RKO (cell line): Measurements from ENCODE around the gene DNASE1.
"Not testable (repeated sequence)": the region's sequence is repeated elsewhere in the genome, so short reads cannot be mapped to it uniquely, and the experiment has no call there.

ENCODE experiments used
- DNase-seq: peaks from one replicate; pipeline ENCODE4 v3.0.0-alpha.2; 2016; ENCODE audit warnings: low spot score

The DNASE1 gene

DNA sequence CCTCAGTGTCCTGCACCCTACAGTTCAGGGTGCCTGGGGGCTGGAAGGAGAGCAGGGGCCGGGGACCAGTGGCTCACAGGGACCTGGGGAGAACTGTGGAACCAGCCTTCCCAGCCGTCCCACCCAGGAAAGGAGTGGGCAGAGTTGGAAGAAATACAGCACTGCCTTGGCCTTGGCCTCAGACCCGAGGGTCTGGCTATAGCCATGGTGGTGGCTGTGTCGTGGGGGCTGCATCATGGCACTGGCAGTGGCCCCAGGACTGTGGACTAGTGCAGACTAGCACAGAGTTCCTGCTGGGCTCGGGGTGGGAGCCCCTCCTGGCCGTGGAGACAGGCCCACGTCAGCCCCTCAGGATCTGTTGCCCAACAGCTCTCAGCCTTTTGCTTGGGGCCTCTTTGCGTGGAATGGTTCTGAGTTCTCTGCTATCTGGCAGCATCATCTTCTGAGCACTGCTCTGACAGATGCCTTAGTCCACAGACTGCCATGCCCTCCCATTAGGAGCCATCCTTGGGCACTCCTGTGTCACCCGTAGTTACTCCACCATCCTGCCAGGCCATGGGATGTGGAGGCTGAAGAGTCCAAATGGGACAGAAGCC, 12.6 kb upstream of the DNASE1 start:
- no peak for DNase-seq

DNA sequence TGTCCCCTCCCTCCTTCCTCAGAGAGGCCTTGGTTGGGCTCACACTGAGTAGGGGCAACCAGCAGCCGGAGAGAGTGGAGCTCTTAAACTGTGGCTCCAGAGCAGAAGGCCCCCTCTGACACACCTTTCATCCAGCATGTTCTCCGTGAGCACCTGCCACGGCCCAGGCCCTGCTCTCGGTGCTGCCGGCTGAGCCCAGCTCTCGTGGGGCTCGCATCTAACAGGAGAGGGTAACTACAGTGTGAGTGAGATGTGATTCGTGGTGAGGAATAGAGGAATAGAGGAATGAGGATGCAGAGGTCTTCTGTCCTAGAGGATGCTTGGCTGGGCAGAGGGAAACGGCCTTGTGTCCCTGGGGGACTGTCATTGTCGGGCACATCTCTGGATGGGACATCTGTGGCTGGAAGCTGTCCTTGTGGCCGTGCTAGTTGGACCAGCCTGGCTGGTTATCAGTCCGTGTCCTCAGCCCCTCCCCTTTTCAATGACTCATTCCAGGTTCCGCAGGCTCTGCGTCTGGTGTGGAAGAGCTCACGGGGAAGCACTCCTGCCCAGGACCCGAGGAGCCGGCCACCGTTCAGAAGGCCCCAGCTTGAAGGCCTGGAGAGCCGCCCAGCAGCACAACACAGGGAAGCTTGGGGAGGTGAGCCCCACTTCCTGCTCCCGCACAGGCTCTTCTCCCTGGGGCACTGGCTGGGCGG, 11.9 kb upstream of the DNASE1 start:
- no peak for DNase-seq

DNA sequence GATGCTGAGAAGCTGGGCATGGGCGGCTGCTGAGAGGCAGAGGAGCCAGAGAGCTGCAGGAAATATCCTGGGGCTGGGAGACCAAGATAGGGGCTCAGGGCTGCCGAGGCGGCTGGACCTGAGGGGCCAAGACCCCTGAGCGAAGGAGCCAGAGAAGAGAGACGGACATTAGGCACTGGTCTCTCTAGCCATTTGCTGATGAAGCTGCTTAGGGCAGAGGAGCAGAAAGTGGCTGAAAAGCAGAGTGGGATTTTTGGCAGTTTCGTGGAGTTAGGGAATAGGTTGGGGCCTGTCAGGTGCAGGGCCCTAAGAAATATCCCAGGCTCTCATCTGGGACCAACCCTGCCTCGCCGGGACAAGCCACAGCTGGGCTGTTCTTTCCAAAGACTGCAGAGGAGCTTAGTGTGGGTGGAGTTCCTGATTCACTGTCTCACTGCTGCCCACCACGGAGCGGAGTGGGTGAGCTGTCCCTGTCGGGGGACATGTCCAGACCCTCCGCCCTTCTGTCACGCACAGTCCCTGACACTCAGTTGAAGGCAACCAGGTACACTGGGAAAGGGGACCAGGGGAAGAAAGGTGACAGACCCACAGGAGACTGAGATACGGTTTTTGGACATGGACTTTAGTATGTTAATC, 11.3 kb upstream of the DNASE1 start:
- no peak for DNase-seq

DNA sequence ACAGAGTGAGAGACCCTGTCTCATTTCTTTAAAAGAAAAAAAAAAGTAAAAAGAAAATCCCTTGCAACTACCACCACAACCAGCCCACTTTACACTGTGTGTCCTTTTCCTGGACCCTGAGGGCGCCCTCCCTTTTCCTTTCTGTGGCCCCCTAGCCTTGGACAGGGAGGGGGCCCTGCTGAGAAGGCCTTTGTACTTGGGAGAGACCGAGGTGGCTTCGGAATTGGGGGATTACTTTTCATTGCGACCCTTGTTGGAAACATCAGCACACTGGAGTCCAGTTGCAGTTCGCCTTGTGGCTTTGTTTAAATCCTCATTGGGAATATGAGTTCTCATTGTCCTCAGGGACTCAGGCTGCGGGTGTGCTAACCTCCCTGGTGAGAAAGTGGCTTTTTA, 9.4 kb upstream of the DNASE1 start:
- no peak for DNase-seq

DNA sequence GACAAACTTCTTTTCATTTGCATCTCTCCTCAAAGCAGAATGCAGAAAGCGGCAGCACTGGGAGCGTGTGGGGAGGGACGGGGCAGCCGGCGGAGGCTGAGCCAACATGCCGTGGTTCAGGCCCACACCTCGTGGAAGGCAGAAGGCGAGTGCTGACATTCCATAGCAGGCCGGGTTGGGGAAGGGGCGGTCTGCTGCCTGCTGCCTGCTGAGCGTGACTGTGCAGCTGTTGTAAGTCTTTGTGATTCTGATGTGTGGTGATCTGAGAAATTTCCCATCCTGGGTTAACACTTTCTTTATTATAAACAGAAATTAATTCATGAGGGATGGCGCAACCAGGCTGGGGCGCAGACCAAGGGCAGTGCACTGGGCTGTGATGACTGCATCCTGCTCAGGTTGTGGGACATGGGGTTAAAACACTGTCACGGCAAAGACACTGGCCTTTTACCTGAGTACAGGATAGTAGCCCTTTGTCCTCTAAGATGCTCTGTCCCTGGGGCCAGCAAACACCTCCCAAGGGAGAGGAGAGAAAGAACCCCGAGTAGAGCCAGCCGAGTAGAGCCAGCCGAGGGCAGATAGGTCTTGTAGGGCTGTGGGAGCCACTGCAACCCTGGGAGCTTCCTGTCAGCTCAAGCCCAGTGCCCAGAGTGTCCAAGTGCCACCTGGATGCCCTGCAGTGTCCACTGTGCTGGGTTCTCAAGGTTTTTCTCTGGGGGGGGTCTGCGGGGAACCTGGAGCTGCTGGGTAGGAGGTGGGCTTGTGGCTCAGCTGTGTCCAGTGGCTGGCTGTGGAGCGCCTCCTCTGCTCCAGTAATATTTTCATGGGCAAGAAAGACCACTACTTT, 8.8 kb upstream of the DNASE1 start:
- DNase-seq, result no peak

DNA sequence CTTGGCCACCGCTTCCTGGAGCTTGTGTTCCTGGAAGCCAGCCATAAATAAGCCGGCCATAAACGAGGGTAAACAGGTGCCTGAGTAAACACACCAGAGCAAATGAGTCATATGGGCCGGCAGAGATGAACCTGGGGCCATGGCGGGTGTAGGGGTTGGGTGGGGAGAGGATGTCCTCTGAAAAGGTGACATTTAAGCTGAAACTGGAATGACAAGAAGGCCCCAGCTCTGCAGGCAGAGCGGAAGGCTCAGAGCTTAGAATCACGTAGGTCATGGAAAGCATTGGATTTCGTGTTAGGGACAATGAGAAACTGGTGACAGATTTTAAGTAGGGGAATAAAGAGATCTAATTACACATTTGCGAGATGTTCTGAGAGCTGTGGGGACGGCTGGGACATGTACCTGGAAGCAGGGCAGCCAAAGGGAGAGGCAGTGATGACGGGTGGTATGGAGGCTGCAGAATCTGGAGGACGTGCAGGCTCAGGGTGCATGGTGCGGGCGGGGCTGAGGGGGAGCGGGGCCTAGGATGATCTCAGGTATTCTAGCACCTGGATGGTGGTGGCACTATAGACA, 8.1 kb upstream of the DNASE1 start:
- no peak for DNase-seq

DNA sequence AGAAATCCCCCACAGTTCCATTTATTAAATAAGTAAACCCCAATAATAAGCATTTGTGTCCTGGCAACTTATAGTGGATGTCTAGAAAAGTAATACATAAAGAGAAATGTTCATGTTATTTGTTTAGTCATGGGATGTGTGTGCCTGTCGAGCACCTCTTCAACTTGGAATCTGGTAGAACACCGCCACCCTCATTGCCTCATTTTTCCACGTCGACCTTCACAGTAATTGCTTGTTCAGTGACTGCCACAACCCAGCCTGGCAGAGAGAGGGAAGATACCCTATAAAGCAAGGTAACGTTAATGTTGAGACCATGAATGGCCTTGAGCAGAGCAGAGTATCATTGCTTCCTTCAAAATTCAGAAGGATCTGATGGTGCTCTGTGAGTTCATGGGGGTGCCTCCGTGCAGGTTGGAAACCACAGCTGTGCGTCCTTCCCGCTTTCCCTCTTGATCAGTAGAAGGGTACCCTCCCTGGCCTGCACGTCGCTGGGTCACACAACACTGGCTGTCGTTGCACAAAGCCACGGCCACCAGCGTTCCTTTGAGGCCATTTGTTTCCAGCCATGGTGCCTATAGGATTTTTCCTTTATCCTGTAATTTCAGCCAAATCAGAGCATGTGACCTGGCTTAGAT, 3.7 kb upstream of the DNASE1 start:
- no peak for DNase-seq

DNA sequence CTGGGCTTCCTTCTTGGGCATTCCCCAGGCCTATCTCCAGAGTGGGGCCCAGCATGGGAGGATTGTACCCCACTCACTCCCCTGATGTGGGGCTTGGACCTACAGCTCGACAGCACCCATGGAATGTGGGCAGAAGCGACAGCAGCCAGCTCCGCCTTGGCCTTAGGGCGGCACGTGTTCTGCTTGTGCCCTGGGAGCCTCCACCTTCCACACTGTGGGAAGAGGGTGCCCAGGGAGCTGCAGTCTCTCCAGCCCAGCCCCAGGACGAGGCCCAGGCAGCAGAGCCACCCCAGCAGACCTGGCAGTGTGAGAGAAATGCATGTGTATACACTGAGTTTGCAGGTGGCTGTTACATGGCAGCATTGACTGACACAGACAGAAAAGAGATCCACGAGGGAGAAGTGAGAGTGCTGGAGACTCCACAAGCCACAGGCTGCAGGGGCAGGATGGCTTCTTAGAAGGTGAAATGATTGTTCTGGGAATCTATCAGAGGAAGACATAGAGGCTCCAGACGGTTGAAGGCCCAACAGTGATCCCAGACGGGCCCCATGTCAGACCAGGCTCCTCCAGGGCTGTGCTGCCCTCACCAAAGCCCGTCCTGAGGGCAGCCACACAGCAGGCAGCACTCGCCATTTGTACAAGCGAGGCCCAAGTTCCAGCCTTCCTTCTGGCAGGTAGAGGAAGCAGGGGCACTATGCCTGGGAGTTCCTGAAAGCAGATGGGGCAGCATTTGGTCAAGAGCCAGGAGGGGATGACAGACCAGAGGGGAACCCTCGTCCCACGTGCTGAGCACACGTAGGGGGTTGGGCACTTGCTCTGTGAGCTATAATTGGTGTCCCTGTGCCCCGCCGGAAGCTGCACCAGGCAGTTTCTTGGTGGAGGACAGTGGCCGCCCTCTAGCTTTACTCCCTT, 2.8 kb upstream of the DNASE1 start:
- no peak for DNase-seq

DNA sequence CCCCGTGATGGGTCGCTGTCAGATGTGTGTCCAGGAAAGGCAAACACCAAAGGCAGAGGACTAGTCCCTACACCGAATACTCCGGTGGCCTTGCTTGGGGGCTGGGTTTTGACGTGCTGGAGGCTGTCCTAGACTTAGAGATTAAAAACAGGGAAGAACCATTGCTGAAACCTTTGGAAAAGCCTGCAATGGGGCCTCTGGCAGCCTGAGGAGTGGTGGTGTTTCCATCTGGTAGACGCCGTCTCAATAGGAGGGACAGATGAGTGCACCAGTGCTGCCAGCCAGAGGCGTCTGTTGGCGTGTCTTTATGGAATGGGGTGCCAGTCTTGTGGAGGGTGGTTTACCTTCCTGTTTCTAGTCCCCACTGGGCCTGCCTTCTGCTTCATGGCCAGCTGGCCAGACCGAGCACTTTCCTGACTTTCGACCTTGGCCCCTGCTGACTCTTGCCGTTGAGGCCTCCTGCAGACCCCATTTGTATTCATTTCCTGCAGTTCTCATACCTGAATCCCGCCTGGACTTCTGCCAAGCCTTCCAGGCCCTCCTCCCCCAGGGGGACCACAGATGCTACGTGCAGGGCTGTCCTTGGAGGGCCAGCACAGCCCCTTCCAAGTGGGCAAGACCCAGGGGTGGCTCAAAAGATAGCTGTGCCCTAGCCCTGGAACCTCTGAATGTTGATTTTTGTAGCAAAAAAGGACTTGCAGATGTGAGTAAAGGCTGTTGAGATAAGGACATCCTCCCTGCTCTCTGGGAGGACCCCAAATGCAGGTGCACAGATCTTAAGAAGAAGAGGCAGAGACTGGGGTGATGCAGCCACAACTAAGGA, 1.9 kb upstream of the DNASE1 start:
- DNase-seq, result no peak

DNA sequence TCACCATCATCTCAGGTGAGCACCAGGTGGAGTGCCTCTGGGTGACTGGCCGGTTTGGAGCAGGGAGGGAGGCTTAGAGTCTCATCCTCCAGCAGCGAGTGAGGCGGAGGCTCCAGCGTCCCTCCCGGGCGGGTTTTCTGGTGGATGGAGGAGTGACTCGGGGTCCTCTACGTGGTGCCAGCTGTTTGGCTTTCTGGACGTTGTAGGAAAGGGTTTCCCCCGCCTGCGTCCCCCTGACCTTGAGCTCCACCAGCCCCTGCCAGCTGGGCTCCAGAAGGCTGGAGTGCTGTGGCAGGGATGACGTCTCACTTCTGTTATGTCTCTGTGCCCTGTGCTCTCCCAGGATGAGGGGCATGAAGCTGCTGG, 522 bp downstream of the DNASE1 start:
- DNase-seq, result no peak

DNA sequence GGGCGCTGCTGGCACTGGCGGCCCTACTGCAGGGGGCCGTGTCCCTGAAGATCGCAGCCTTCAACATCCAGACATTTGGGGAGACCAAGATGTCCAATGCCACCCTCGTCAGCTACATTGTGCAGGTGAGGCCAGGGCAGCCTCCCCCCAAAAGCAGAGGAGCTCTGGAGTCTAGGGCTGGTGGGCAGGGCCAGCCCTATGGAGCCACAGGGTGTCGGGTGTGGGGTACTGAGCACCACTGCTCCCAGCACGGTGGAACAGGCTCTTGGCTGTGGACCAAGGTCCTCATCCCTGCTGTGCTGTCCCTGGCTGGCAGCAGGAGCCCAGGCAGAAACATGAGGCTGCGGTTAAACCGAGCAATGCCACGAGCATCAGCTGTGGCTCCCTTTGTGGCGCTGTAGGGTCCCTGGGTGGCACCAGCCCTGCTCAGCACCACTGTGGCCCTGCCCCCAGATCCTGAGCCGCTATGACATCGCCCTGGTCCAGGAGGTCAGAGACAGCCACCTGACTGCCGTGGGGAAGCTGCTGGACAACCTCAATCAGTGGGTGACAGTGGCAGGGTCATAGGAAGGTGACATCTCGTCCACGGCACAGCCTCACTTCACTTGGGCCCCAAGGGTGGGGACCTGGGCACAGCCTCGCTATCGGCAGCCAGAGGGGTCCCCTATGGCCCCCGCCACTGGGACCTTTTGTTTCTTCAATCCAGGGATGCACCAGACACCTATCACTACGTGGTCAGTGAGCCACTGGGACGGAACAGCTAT, 1.1 kb downstream of the DNASE1 start:
- DNase-seq, result no peak

DNA sequence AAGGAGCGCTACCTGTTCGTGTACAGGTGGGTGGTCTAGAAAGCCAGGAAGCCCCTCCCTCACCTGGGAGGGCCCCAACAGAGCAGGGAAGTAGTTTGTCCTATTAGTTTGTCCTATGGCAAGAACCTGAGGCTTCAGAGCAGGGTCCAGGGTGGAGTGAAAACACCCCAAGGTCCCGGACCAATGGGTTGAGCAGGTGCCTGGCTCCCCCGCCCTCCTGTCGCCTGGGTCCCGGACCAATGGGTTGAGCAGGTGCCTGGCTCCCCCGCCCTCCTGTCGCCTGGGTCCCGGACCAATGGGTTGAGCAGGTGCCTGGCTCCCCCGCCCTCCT, 1.6 kb downstream of the DNASE1 start:
- not testable (repeated sequence) for DNase-seq

DNA sequence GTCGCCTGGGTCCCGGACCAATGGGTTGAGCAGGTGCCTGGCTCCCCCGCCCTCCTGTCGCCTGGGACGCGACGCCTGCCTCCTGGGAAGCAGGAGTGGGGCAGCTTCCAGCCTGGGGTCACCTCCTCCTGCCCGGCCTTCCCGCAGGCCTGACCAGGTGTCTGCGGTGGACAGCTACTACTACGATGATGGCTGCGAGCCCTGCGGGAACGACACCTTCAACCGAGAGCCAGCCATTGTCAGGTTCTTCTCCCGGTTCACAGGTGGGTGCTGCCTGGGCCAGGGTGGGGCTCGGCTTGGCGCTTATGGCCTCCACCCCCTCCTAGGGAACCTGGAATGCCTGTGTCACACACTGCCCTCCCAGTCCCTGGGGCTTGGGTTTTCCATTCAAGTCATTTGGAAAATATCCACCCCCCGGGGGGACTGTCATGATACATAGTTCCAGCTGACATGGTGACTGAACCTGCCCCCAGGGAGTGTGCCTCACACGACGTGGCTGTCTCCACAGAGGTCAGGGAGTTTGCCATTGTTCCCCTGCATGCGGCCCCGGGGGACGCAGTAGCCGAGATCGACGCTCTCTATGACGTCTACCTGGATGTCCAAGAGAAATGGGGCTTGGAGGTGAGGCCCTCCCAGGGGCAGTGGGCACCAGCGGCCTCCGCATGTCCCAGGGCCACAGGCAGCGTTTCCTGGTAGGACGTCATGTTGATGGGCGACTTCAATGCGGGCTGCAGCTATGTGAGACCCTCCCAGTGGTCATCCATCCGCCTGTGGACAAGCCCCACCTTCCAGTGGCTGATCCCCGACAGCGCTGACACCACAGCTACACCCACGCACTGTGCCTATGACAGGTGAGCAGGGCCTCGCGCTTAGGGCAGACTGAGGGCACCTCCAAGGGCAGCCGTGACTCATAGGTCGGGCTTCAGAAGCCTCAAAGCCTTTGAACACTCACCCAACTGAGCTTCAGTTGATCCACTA, 2.3 kb downstream of the DNASE1 start:
- peak; percentile 36 for DNase-seq

DNA sequence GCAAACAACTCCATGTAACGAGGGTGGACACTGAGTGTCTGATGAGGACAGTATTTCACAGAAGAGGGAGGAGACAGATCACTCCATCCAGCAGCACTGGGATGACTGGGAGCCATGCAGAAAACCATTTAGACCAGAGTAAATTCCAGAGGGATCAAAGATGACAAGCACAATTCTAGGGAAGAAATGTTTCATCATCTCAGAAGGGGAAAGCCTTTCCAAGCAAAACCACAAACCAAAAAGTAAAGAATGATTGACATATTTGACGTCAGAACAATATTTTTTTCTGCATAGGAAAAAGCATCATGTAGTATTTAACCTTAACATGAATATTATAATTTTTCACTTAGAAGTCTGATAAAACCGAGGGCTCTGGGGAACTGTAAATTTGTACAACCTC, 4.8 kb downstream of the DNASE1 start:
- no peak for DNase-seq

DNA sequence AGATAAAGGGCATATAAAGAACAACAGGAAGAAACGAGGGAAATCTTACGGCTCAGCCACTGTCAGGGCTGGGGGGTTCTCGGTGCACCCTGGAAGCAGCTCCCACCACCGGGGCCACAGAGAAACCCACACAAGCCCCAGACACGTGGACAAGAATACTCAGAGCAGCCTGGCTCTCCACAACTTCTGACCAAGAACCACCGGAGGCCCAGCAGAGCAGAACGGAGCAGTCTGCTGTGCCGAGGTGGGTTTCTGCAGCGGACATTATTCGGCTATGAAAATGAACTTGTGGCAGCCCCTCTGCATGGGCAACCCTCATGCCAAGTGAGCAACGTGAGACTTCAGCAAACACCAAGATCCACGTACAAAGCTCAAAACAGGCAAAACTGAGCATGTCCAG, 6.8 kb downstream of the DNASE1 start:
- no peak for DNase-seq

DNA sequence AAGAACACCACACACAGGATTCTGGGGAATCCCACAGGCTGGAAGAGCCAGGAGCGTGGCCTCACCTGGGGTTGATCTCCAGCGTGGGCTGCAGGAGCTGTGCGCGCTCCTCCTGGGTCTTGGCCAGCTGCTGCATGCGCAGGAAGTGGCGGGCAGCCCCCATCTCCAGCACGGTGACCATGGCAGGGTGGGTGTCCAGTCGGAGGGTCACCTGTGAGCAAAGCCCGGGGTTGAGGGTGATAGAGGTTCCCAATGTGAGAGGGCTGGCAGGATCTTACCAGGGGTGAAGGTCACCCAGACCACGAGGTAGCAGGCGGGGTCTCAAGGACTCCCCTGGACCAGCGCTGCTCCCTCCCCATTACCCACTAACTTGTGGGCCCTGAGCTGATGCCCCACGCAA, 7.4 kb downstream of the DNASE1 start:
- no peak for DNase-seq

DNA sequence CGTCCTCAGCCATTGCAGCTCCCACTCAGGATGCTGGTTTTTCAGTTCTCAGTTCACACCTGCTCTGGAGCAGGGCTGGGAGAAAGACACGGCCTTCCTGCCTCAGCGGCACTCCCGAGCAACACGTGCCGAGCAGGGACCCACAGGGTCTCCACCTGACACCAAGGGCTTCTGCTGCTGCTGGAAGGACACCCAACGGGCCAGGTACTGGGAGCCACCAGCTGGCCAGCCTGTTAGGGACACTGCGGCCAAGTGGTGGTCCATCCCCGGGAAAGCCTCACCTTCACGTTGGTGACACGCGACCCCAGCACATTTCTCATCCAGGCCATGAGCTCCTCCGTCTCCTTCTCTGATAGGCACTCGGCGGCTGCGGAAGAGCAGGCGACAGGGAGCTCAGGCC, 8.1 kb downstream of the DNASE1 start:
- DNase-seq, result no peak

DNA sequence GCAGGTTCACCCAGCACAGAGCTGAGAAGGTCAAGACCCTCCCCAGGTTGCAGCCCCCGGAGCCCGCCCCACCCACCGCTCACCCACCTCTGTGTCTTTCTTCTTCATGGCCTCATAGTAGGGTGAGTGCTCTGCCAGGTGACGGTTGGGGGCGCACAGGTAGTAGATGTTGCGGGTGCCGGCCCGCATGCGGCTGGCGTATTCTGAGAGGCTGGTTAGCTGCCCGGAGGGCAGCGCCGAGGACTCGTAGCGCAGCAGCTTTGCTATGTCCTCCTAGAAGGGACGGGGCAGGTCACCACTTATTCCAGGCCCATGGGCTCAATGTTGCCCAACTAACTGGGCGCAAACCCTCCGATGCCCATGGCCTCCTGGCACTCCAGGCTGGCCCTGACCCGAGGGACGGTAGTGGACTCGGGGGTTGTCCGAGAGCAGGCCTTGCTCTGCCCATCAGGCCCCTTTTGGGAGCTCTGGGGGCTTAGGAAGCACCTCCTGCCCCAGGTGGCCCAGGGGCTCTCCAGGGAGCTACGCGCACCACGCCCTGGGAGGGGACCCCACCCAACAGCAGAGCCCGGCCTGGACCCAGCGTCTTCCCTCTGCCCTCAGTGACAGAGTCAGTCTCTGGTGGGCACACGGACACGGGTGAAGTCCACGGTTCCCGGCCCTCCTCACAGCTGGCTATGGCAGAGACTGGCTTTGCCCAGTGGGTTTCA, 9.9 kb downstream of the DNASE1 start:
- no peak for DNase-seq
